Neuronal stem cell (in vitro differentiated cells): ENCODE measurements around the gene WWC2.
A peak's percentile ranks its signal among the peaks of the same experiment; 100 is the strongest.

ENCODE experiments used
- DNase-seq: peaks from one replicate; pipeline ENCODE4 v3.0.0-alpha.2; 2013; ENCODE audit warnings: low spot score
- H2AFZ ChIP-seq: one replicate; pipeline ENCODE4 v1.6.1; 2013; ENCODE audit warnings: mild to moderate bottlenecking, low read length, inconsistent platforms
- H2AK5ac ChIP-seq: 2 replicates; pipeline ENCODE4 v1.6.1; 2013; ENCODE audit warnings: low read depth, mild to moderate bottlenecking, inconsistent platforms, low read length, moderate library complexity, mixed read lengths
- H2BK120ac ChIP-seq: 2 replicates; pipeline ENCODE4 v1.6.1; 2013; ENCODE audit warnings: low read depth, mild to moderate bottlenecking, inconsistent platforms, low read length, moderate library complexity, mixed read lengths
- H2BK12ac ChIP-seq: one replicate; pipeline ENCODE4 v1.6.1; 2013; ENCODE audit warnings: low read length, inconsistent platforms
- H2BK15ac ChIP-seq: 2 replicates; pipeline ENCODE4 v1.6.1; 2013; ENCODE audit warnings: mild to moderate bottlenecking, low read length, inconsistent platforms, mixed read lengths
- H2BK5ac ChIP-seq: one replicate; pipeline ENCODE4 v1.6.1; 2013; ENCODE audit warnings: inconsistent platforms, mild to moderate bottlenecking, low read length, moderate library complexity
- H3K14ac ChIP-seq: one replicate; pipeline ENCODE4 v1.6.1; 2013; ENCODE audit warnings: low read length, inconsistent platforms
- H3K18ac ChIP-seq: 2 replicates; pipeline ENCODE4 v1.6.1; 2013; ENCODE audit warnings: low read length, inconsistent platforms
- H3K23ac ChIP-seq: 2 replicates; pipeline ENCODE4 v1.6.1; 2013; ENCODE audit warnings: low read depth, mild to moderate bottlenecking, mixed read lengths, low read length, inconsistent platforms; ENCODE audit not compliant: poor library complexity
- H3K27ac ChIP-seq: replicated peaks from 3 replicates; pipeline ENCODE4 v1.5.1; 2013; ENCODE audit warnings: low read length, inconsistent platforms
- H3K27me3 ChIP-seq, 3 experiments: 2 replicates each; pipeline ENCODE4 v1.6.1; 2013; ENCODE audit warnings: low read length in 3 of 3, mild to moderate bottlenecking in 2 of 3, inconsistent platforms in 1 of 3, low read depth in 1 of 3, mixed read lengths in 1 of 3, moderate library complexity in 1 of 3; ENCODE audit not compliant: control insufficient read depth in 3 of 3, insufficient read depth in 3 of 3
- H3K36me3 ChIP-seq, 2 donors: replicated peaks in 1 of 2; 2 replicates each; pipeline ENCODE4 v1.6.1; 2013; ENCODE audit warnings: low read length in 2 of 2; ENCODE audit not compliant: control insufficient read depth in 2 of 2, insufficient read depth in 2 of 2
- H3K4ac ChIP-seq: 2 replicates; pipeline ENCODE4 v1.6.1; 2013; ENCODE audit warnings: inconsistent platforms, mild to moderate bottlenecking, low read length, moderate library complexity
- H3K4me1 ChIP-seq, 2 donors: 1 replicate in 1 of 2; 2 replicates in 1 of 2; pipeline ENCODE4 v1.6.1; 2013; ENCODE audit warnings: low read length in 2 of 2, low read depth in 1 of 2; ENCODE audit not compliant: control insufficient read depth in 2 of 2, insufficient read depth in 1 of 2
- H3K4me2 ChIP-seq: one replicate; pipeline ENCODE4 v1.6.1; 2013; ENCODE audit warnings: mild to moderate bottlenecking, low read length, inconsistent platforms; ENCODE audit not compliant: insufficient read depth, poor library complexity, severe bottlenecking
- H3K4me3 ChIP-seq, 2 donors: 2 replicates each; pipeline ENCODE4 v1.5.1; 2013; ENCODE audit warnings: low read length in 2 of 2, mild to moderate bottlenecking in 2 of 2, inconsistent platforms in 1 of 2, moderate library complexity in 1 of 2
- H3K79me1 ChIP-seq: one replicate; pipeline ENCODE4 v1.6.1; 2013; ENCODE audit warnings: low read depth, mild to moderate bottlenecking, inconsistent platforms, low read length, moderate library complexity
- H3K9ac ChIP-seq: one replicate; pipeline ENCODE4 v1.6.1; 2013; ENCODE audit warnings: mild to moderate bottlenecking, low read depth, low read length, inconsistent platforms; ENCODE audit not compliant: poor library complexity
- H3K9me3 ChIP-seq, 2 donors: replicated peaks in 1 of 2; 2 replicates each; pipeline versions ENCODE3 to v1.6.1; 2013; ENCODE audit warnings: low read length in 2 of 2, mild to moderate bottlenecking in 2 of 2, inconsistent platforms in 1 of 2, low read depth in 1 of 2, mixed read lengths in 1 of 2, moderate library complexity in 1 of 2; ENCODE audit not compliant: control insufficient read depth in 2 of 2, insufficient read depth in 1 of 2
- H4K8ac ChIP-seq: one replicate; pipeline ENCODE4 v1.6.1; 2013; ENCODE audit warnings: low read depth, mild to moderate bottlenecking, inconsistent platforms, low read length, moderate library complexity
- H4K91ac ChIP-seq: one replicate; pipeline ENCODE4 v1.6.1; 2013; ENCODE audit warnings: low read length, low read depth, mild to moderate bottlenecking, inconsistent platforms; ENCODE audit not compliant: poor library complexity
- WGBS, 2 donors: extraction: QIAGEN DNeasy Blood & Tissue Kit; methylation state at CpG; one replicate each; pipeline ENCODE4 v1.1.7; 2013; ENCODE audit warnings: missing lambda C conversion rate in 2 of 2, mixed read lengths in 1 of 2; ENCODE audit not compliant: insufficient read length in 2 of 2, insufficient replicate concordance in 1 of 2; ENCODE audit errors: extremely low coverage in 2 of 2; 5-methylcytosine and 5-hydroxymethylcytosine counted together

The WWC2 gene

GRCh38 chr4:183337833-183338232, 238.8 kb downstream of the WWC2 start:
- Histone ChIP-seq H4K91ac (no peak overlapping the region), H3K18ac (no peak overlapping the region), H3K27ac (no peak overlapping the region), H2AK5ac (no peak overlapping the region), H3K9me3 (peaks cover 0 to 5% of the 10 kb centered on the region in 2 donors), H3K36me3 (no peaks in the 10 kb centered on the region), H2BK12ac (no peak overlapping the region), H3K27me3 (no peaks in the 10 kb centered on the region), H3K9ac (no peak overlapping the region), H3K4me3 (no peak overlapping the region), H3K23ac (no peak overlapping the region), H4K8ac (no peak overlapping the region), H3K79me1 (no peaks in the 10 kb centered on the region), H2AFZ (no peak overlapping the region), H3K4me2 (no peak overlapping the region), H2BK120ac (no peak overlapping the region), H3K4ac (no peak overlapping the region), H2BK15ac (no peak overlapping the region), H3K4me1 (no peaks in the 10 kb centered on the region), H3K14ac (no peak overlapping the region), H2BK5ac (no peak overlapping the region)
- DNase-seq: no peak
- no CpG with 5 or more reads among the region's 7 CpGs for WGBS, 2 donors

GRCh38 chr4:183342541-183343533, 243.8 kb downstream of the WWC2 start:
- H3K4me3 ChIP-seq: no peak overlapping the region
- no peak overlapping the region for H2AFZ ChIP-seq
- H3K4ac ChIP-seq: no peak overlapping the region
- no peaks in the 10 kb centered on the region for H3K79me1 ChIP-seq
- H3K9ac ChIP-seq: no peak overlapping the region
- peak overlapping the region; percentile 68 for H2BK5ac ChIP-seq
- no peaks in the 10 kb centered on the region for H3K36me3 ChIP-seq
- H4K91ac ChIP-seq: no peak overlapping the region
- no peak overlapping the region for H2BK120ac ChIP-seq
- no peak overlapping the region for H2BK12ac ChIP-seq
- no peak overlapping the region for H3K27ac ChIP-seq
- no peaks in the 10 kb centered on the region for H3K9me3 ChIP-seq
- H2AK5ac ChIP-seq: peak overlapping the region; percentile 32
- no CpG with 5 or more reads among the region's 40 CpGs for WGBS, 2 donors
- H3K14ac ChIP-seq: no peak overlapping the region
- H3K4me2 ChIP-seq: no peak overlapping the region
- no peak overlapping the region for H4K8ac ChIP-seq
- H2BK15ac ChIP-seq: peak overlapping the region; percentile 30
- H3K18ac ChIP-seq: peak overlapping the region; percentile 24
- no peaks in the 10 kb centered on the region for H3K27me3 ChIP-seq
- DNase-seq: no peak
- H3K23ac ChIP-seq: no peak overlapping the region
- H3K4me1 ChIP-seq: peaks cover 0 to 6% of the 10 kb centered on the region in 2 donors

DNA sequence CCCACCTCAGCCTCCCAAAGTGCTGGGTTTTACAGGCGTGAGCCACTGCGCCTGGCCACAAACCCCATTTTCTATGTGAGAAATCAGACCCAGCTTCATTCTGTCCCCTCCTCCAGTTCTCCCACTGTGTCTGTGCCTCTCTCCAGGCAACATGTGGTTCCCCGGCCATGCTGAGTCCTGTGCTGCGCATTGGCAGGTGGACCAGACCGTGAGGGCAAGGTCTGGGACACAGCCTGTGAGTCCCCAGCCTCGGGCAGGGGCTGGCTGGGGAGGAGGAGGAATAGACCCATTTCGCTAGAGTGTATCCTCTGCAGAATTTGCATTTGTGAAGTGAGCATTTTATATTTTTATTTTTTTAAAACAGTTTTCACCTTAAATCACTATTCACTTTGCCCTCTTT, 244.7 kb downstream of the WWC2 start:
- Histone ChIP-seq H2AFZ (no peak overlapping the region), H3K9me3 (no peaks in the 10 kb centered on the region)
- DNase-seq: no peak

GRCh38 chr4:183344523-183345255, 245.6 kb downstream of the WWC2 start:
- H3K4me1 ChIP-seq: peaks cover 0 to 6% of the 10 kb centered on the region in 2 donors
- H2BK120ac ChIP-seq: no peak overlapping the region
- no peaks in the 10 kb centered on the region for H3K79me1 ChIP-seq
- WGBS, 2 donors: no CpG with 5 or more reads among the region's 15 CpGs
- no peak overlapping the region for H4K91ac ChIP-seq
- no peak overlapping the region for H3K23ac ChIP-seq
- no peak overlapping the region for H2AFZ ChIP-seq
- H2BK15ac ChIP-seq: no peak overlapping the region
- H3K14ac ChIP-seq: no peak overlapping the region
- no peak overlapping the region for H3K4me2 ChIP-seq
- H3K9ac ChIP-seq: no peak overlapping the region
- H2BK12ac ChIP-seq: no peak overlapping the region
- H3K4ac ChIP-seq: no peak overlapping the region
- no peaks in the 10 kb centered on the region for H3K9me3 ChIP-seq
- no peak overlapping the region for H3K27ac ChIP-seq
- no peaks in the 10 kb centered on the region for H3K27me3 ChIP-seq
- no peaks in the 10 kb centered on the region for H3K36me3 ChIP-seq
- peak overlapping the region in 1 of 2 donors; percentile 36 for H3K4me3 ChIP-seq
- H3K18ac ChIP-seq: peak overlapping the region; percentile 62
- no peak for DNase-seq
- peak overlapping the region; percentile 32 for H2AK5ac ChIP-seq
- H2BK5ac ChIP-seq: no peak overlapping the region
- no peak overlapping the region for H4K8ac ChIP-seq

More for the DNA sequence above, 244.7 kb downstream of the WWC2 start:
- H2AK5ac ChIP-seq: no peak overlapping the region
- no peak overlapping the region for H2BK120ac ChIP-seq
- H3K4me3 ChIP-seq: no peak overlapping the region
- H3K27ac ChIP-seq: no peak overlapping the region
- no peak overlapping the region for H3K14ac ChIP-seq
- H4K8ac ChIP-seq: no peak overlapping the region
- H2BK5ac ChIP-seq: no peak overlapping the region
- no peaks in the 10 kb centered on the region for H3K27me3 ChIP-seq
- H3K4ac ChIP-seq: no peak overlapping the region
- no peak overlapping the region for H3K9ac ChIP-seq
- no peak overlapping the region for H2BK12ac ChIP-seq
- no peaks in the 10 kb centered on the region for H3K36me3 ChIP-seq
- H3K18ac ChIP-seq: no peak overlapping the region
- no peak overlapping the region for H3K23ac ChIP-seq
- no CpG with 5 or more reads among the region's 7 CpGs for WGBS, 2 donors
- no peak overlapping the region for H4K91ac ChIP-seq
- H3K4me1 ChIP-seq: peaks cover 0 to 6% of the 10 kb centered on the region in 2 donors
- no peak overlapping the region for H2BK15ac ChIP-seq
- no peaks in the 10 kb centered on the region for H3K79me1 ChIP-seq
- H3K4me2 ChIP-seq: no peak overlapping the region
